Lower leg skin (tissue), 3 donors: Measurements from ENCODE around the gene B9D1.

Experiments
- POLR2A ChIP-seq, 2 donors: fragments of 450-650 bp; IDR thresholded peaks; one replicate each; pipeline ENCODE4 v1.6.1; 2016 to 2017; ENCODE audit warnings: antibody characterized with exemption in 2 of 2, mild to moderate bottlenecking in 1 of 2, moderate library complexity in 1 of 2
- TF ChIP-seq, protein P1 (sequence below), 3 donors: fragments of 450-650 bp; IDR thresholded peaks; one replicate each; pipeline ENCODE4 v1.5.1; 2016; ENCODE audit warnings: antibody characterized with exemption in 3 of 3, mild to moderate bottlenecking in 3 of 3, moderate library complexity in 2 of 3

GRCh38 chr17:19316761-19317358, 45.7 kb downstream of the B9D1 start:
- TF ChIP-seq, protein P1, sequence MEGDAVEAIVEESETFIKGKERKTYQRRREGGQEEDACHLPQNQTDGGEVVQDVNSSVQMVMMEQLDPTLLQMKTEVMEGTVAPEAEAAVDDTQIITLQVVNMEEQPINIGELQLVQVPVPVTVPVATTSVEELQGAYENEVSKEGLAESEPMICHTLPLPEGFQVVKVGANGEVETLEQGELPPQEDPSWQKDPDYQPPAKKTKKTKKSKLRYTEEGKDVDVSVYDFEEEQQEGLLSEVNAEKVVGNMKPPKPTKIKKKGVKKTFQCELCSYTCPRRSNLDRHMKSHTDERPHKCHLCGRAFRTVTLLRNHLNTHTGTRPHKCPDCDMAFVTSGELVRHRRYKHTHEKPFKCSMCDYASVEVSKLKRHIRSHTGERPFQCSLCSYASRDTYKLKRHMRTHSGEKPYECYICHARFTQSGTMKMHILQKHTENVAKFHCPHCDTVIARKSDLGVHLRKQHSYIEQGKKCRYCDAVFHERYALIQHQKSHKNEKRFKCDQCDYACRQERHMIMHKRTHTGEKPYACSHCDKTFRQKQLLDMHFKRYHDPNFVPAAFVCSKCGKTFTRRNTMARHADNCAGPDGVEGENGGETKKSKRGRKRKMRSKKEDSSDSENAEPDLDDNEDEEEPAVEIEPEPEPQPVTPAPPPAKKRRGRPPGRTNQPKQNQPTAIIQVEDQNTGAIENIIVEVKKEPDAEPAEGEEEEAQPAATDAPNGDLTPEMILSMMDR (IDR thresholded peaks at IDR 0.05): no peak
- no peak for TF ChIP-seq POLR2A (IDR thresholded peaks at IDR 0.05)
